Activated B cell treated with CpG ODN at 0.5 μM for 24 hours (primary cell): ENCODE data around the gene GAS6. TPM values are rescaled to one million over a fixed set of nuclear protein-coding genes. Genes with fewer than 3 reads are reported as not detected.
A peak's percentile ranks its signal among the peaks of the same experiment; 100 is the strongest.

Experiments
- ATAC-seq: fragments of 200-7000 bp; cut with Tn5 transposase; one replicate; pipeline ENCODE4 v1.10.0; 2021; ENCODE audit warnings: low read depth, mild to moderate bottlenecking, moderate library complexity
- CTCF ChIA-PET: fragments of 350-600 bp; sonication (Branson Sonifier 250); formaldehyde crosslinking; loops from one replicate; lab custom pipeline; 2021; ENCODE audit warnings: antibody characterized with exemption; lab: Charles Lee
- POLR2A ChIA-PET: fragments of 350-600 bp; sonication (Branson Sonifier 250); formaldehyde crosslinking; loops from one replicate; lab custom pipeline; 2021; ENCODE audit warnings: antibody characterized with exemption; lab: Charles Lee
- DNase-seq: peaks from one replicate; pipeline ENCODE4 v3.0.0; 2022
- H3K27ac Mint-ChIP-seq: one replicate; pipeline ENCODE4 v1.8.0; 2020; ENCODE audit warnings: mixed read lengths
- H3K27me3 Mint-ChIP-seq: one replicate; pipeline ENCODE4 v1.8.0; 2021; ENCODE audit warnings: mixed read lengths
- H3K36me3 Mint-ChIP-seq: one replicate; pipeline ENCODE4 v1.8.0; 2021; ENCODE audit warnings: low read depth, mixed read lengths
- H3K4me1 Mint-ChIP-seq: one replicate; pipeline ENCODE4 v1.8.0; 2021; ENCODE audit warnings: mixed read lengths
- H3K4me3 Mint-ChIP-seq: one replicate; pipeline ENCODE4 v1.8.0; 2020; ENCODE audit warnings: mild to moderate bottlenecking, mixed read lengths
- H3K9me3 Mint-ChIP-seq: one replicate; pipeline ENCODE4 v1.8.0; 2020; ENCODE audit warnings: mixed read lengths
- intact Hi-C: fragments of 100-400 bp; cut with micrococcal nuclease; formaldehyde crosslinking; loops from one replicate; pipeline ENCODE4 v1.15.1; 2024
- total RNA-seq: library from RNA; stranded (reverse); gene quantifications from 2 replicates; pipeline ENCODE4 v1.2.3, GENCODE V29; 2022
- TF ChIP-seq, protein P1 (sequence below): fragments of 200-600 bp; IDR thresholded peaks from one replicate; pipeline ENCODE4 v1.8.0; 2022; ENCODE audit warnings: antibody characterized with exemption, mild to moderate bottlenecking

Gene GAS6
- total RNA-seq, 1 donor from 2014 or later: 1.4 TPM

DNA sequence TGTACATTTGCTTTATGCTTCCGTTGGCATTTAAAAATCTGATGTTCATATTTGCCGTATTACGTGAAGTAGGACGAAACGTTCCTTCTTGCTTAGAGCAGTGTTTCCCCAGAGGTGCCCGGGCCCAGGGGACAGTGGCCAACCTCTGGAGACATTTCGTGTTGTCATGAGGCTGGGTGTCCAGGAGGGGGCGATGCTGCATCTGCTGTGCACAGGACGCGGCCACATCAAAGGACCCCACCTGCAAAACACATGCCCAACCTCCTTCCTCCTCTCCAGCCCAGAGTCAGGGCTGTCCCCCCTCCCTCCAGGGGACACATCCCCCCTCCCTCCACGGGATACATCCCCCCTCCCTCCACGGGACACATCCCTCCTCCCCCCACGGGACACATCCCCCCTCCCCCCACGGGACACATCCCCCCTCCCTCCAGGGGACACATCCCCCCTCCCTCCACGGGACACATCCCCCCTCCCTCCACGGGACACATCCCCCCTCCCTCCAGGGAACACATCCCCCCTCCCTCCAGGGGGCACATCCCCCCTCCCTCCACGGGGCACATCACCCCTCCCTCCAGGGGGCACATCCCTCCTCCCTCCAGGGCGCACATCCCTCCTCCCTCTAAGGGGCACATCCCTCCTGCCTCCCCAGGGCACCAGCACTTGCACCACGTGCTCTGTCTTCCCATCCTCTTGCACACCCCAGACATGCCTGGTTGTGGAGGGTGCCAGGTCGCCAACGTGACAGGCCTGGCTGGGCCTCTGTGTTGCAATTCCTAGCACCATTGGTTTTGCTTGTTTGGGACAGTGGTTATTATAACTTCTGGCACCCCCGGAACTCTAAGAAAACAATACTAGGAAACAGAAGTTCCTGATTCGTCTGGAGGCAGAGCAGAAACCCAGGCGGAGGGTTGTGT, 46.7 kb downstream of the GAS6 start:
- ChIA-PET POLR2A (no interaction called here), CTCF (interaction anchor here (0.7 to 1.0 kb wide), 3 partner anchors 293 to 410 kb away, joined by 3 read pairs; no protein-coding TSS in a partner anchor)
- H3K9me3 Mint-ChIP-seq: no peaks in the 10 kb centered on the region
- peaks cover 36% of the 10 kb centered on the region for H3K36me3 Mint-ChIP-seq
- peak overlapping the region; percentile 98 for H3K4me3 Mint-ChIP-seq
- ATAC-seq (peak; percentile 87), DNase-seq (peak; percentile 69)
- intact Hi-C loops: loop anchor here (1.0 to 5.0 kb wide), 3 partner anchors 293 to 418 kb away; partner anchors contain the start of gene CDC16
- TF ChIP-seq, protein P1, sequence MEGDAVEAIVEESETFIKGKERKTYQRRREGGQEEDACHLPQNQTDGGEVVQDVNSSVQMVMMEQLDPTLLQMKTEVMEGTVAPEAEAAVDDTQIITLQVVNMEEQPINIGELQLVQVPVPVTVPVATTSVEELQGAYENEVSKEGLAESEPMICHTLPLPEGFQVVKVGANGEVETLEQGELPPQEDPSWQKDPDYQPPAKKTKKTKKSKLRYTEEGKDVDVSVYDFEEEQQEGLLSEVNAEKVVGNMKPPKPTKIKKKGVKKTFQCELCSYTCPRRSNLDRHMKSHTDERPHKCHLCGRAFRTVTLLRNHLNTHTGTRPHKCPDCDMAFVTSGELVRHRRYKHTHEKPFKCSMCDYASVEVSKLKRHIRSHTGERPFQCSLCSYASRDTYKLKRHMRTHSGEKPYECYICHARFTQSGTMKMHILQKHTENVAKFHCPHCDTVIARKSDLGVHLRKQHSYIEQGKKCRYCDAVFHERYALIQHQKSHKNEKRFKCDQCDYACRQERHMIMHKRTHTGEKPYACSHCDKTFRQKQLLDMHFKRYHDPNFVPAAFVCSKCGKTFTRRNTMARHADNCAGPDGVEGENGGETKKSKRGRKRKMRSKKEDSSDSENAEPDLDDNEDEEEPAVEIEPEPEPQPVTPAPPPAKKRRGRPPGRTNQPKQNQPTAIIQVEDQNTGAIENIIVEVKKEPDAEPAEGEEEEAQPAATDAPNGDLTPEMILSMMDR: no peak
- H3K27ac Mint-ChIP-seq: peak overlapping the region; percentile 70
- H3K4me1 Mint-ChIP-seq: peaks cover 24% of the 10 kb centered on the region
- H3K27me3 Mint-ChIP-seq: no peaks in the 10 kb centered on the region

DNA sequence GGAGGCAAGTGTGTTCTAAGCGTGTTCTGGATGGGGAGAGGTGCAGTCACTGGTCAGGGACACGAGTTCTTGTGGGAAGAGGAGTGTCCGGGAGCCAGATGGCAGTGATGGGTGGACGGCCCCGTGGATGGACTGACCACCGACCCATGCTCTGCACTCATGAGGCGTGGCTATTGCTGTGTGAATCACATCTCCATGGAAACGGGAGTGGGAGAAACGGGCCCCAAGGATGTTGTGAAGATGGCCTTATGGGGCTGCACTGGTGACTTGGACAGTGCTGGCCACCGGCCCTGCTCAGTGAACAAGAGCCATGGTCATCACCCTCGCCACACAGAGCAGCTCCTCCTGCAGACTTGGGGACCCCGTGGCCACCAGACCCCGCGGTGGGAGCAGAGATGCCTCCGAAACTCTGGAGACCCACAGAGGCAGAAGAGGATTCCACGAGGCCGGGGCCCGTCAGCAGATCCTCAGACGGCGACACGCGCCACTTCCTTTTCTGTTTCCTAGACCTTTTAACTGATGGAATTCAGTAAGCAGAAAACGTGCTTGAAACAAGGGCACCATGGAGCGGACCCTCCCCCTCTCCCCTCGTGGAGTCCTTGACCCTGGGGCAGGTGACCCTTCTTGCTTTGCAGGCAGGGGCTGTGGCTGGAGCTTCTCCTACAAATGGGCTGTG, 47.5 kb downstream of the GAS6 start:
- Mint-ChIP-seq H3K27ac (peak overlapping the region; percentile 94), H3K36me3 (peaks cover 32% of the 10 kb centered on the region), H3K9me3 (no peaks in the 10 kb centered on the region), H3K27me3 (no peaks in the 10 kb centered on the region), H3K4me3 (peak overlapping the region; percentile 98), H3K4me1 (peaks cover 24% of the 10 kb centered on the region)
- intact Hi-C loops: loop anchor here (2.0 to 5.0 kb wide), 2 partner anchors 311 to 418 kb away; partner anchors contain the start of gene CDC16
- ChIA-PET POLR2A (interaction anchor here (0.7 to 1.2 kb wide), 2 partner anchors 92 to 294 kb away, joined by 3 read pairs; no protein-coding TSS in a partner anchor), CTCF (interaction anchor here (0.7 to 1.0 kb wide), 3 partner anchors 294 to 411 kb away, joined by 3 read pairs; no protein-coding TSS in a partner anchor)
- no peak for ATAC-seq
- TF ChIP-seq, protein P1: no peak
- no peak for DNase-seq

DNA sequence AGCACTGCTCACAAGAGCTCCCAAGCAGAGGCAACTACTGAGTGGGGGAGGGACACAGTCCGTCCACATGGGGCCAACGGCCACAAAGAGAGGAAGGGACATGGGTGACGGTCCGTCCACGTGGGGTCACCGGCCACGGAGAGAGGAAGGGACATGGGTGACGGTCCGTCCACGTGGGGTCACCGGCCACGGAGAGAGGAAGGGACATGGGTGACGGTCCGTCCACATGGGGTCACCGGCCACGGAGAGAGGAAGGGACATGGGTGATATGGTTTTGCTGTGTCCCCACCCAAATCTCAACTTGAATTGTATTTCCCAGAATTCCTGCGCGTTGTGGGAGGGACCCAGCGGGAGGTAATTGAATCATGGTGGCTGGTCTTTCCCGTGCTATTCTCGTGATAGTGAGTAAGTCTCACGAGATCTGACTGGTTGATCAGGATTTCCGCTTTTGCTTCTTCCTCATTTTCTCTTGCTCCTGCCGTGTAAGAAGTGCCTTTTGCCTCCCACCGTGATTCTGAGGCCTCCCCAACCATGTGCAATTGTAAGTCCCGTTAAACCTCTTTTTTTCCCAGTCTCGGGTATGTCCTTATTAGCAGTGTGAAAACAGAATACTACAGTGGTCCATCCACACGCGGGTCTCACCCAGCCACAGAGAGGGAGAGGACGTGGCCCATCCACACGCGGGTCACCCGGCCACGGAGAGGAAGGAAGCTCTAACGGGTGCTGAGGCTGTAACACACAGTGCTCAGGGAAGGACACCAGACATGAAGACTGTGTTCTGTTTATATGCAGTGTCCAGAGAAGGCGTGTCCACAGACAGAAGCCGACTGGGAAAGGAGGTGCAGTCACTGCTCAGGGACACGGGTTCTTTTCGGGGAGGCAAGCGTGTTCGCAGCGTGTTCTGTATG, 48.5 kb downstream of the GAS6 start:
- Mint-ChIP-seq H3K9me3 (no peaks in the 10 kb centered on the region), H3K27ac (peak overlapping the region; percentile 94), H3K27me3 (no peaks in the 10 kb centered on the region), H3K4me1 (peaks cover 24% of the 10 kb centered on the region), H3K4me3 (peak overlapping the region; percentile 98), H3K36me3 (peaks cover 25% of the 10 kb centered on the region)
- ATAC-seq (peak; percentile 58), DNase-seq (peak; percentile 33)
- TF ChIP-seq, protein P1: no peak
- intact Hi-C loops: loop anchor here (2.0 to 5.0 kb wide), 3 partner anchors 57 to 419 kb away; partner anchors contain the start of genes CDC16 and TMEM255B
- POLR2A ChIA-PET: interaction anchor here (0.7 to 1.2 kb wide), 2 partner anchors 91 to 295 kb away, joined by 3 read pairs; no protein-coding TSS in a partner anchor
- CTCF ChIA-PET: no interaction called here

DNA sequence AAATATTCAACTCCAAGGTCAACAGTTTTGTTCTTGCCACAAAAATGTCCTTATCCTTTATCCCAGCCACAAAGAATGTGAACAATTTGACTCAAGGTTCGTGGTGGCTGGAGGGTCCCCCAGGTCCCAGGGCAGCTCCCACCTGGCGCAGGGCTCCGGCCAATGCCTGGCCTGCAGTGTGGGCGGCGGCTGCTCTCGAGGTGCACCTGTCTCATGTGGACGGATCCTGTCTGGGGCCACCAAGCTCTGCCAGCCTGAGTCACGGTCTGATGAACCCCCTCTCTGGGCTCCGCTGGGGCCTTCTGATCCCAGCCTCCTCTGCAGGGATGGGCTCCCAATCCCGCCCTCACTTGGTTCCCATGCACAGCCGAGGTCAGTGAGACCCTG, 49.4 kb downstream of the GAS6 start:
- peaks cover 23% of the 10 kb centered on the region for H3K36me3 Mint-ChIP-seq
- DNase-seq (no peak), ATAC-seq (no peak)
- no peak overlapping the region for H3K4me3 Mint-ChIP-seq
- ChIA-PET CTCF (no interaction called here), POLR2A (interaction anchor here (0.6 kb wide), 1 partner anchor 412 kb away, joined by 6 read pairs; no protein-coding TSS in a partner anchor)
- H3K9me3 Mint-ChIP-seq: peaks cover 2% of the 10 kb centered on the region
- H3K4me1 Mint-ChIP-seq: peaks cover 24% of the 10 kb centered on the region
- no peak overlapping the region for H3K27ac Mint-ChIP-seq
- intact Hi-C loops: loop anchor here (2.0 kb wide), 1 partner anchor 56 kb away; the partner anchor contains the start of gene TMEM255B
- no peaks in the 10 kb centered on the region for H3K27me3 Mint-ChIP-seq
- TF ChIP-seq, protein P1: no peak
